ENCODE data around the gene SAMD3.

Gene SAMD3

GRCh38 chr6:130162421-130162820 is 60.3 kb downstream of the SAMD3 start:
- no peak overlapping the region for H2AFZ ChIP-seq (ENCODE audit: low read depth, low read length)
- ATAC-seq (ENCODE audit: insufficient read depth, low read depth) (no peak), DNase-seq (no peak)
- no peak overlapping the region for H3K9ac ChIP-seq (ENCODE audit: low read depth, low read length)
- no peaks in the 10 kb centered on the region for H3K36me3 ChIP-seq (ENCODE audit: insufficient read depth, low read length)
- H3K27me3 ChIP-seq (ENCODE audit: insufficient read depth, low read length, poor library complexity), result peaks cover 11% of the 10 kb centered on the region
- no peaks in the 10 kb centered on the region for H3K4me1 ChIP-seq (ENCODE audit: insufficient read depth, low read length)
- TF ChIP-seq CTCF (IDR thresholded peaks at IDR 0.05; ENCODE audit: borderline replicate concordance, extremely low read depth, low read length, poor library complexity, severe bottlenecking), result no peak
- no peak for TF ChIP-seq EZH2 (IDR thresholded peaks at IDR 0.05; ENCODE audit: borderline replicate concordance, low read depth, low read length, severe bottlenecking)
- H3K27ac ChIP-seq (ENCODE audit: low read length), result no peak overlapping the region
- no peaks in the 10 kb centered on the region for H4K20me1 ChIP-seq (ENCODE audit: insufficient read depth, low read length)
- no peaks in the 10 kb centered on the region for H3K79me2 ChIP-seq (ENCODE audit: insufficient read depth, low read length)
- no peak overlapping the region for H3K4me2 ChIP-seq (ENCODE audit: insufficient read depth, low read length)
- H3K4me3 ChIP-seq (ENCODE audit: low read depth in 1 of 2, low read length in 2 of 2), result no peak overlapping the region
- H3K9me3 ChIP-seq (ENCODE audit: insufficient read depth, low read length, severe bottlenecking), result no peaks in the 10 kb centered on the region

GRCh38 chr6:130161683-130162404 is 60.9 kb downstream of the SAMD3 start:
- Histone ChIP-seq H3K4me2 (ENCODE audit: insufficient read depth, low read length) (no peak overlapping the region), H3K79me2 (ENCODE audit: insufficient read depth, low read length) (no peaks in the 10 kb centered on the region)
- no peak for ATAC-seq (ENCODE audit: insufficient read depth, low read depth)

GRCh38 chr6:130159956-130160355 is 62.8 kb downstream of the SAMD3 start:
- Histone ChIP-seq H3K4me2 (ENCODE audit: insufficient read depth, low read length) (no peak overlapping the region), H3K27ac (ENCODE audit: low read length) (no peak overlapping the region), H2AFZ (ENCODE audit: low read depth, low read length) (no peak overlapping the region), H3K9ac (ENCODE audit: low read depth, low read length) (no peak overlapping the region), H4K20me1 (ENCODE audit: insufficient read depth, low read length) (no peaks in the 10 kb centered on the region), H3K27me3 (ENCODE audit: insufficient read depth, low read length, poor library complexity) (peaks cover 7% of the 10 kb centered on the region), H3K9me3 (ENCODE audit: insufficient read depth, low read length, severe bottlenecking) (no peaks in the 10 kb centered on the region), H3K4me3 (ENCODE audit: low read depth in 1 of 2, low read length in 2 of 2) (no peak overlapping the region), H3K79me2 (ENCODE audit: insufficient read depth, low read length) (no peaks in the 10 kb centered on the region), H3K36me3 (ENCODE audit: insufficient read depth, low read length) (no peaks in the 10 kb centered on the region), H3K4me1 (ENCODE audit: insufficient read depth, low read length) (no peaks in the 10 kb centered on the region)
- ATAC-seq (ENCODE audit: insufficient read depth, low read depth), result no peak
- no peak for DNase-seq
- TF ChIP-seq EZH2 (IDR thresholded peaks at IDR 0.05; ENCODE audit: borderline replicate concordance, low read depth, low read length, severe bottlenecking) (no peak), CTCF (IDR thresholded peaks at IDR 0.05; ENCODE audit: borderline replicate concordance, extremely low read depth, low read length, poor library complexity, severe bottlenecking) (no peak)

More at GRCh38 chr6:130161683-130162404, 60.9 kb downstream of the SAMD3 start:
- TF ChIP-seq EZH2 (IDR thresholded peaks at IDR 0.05; ENCODE audit: borderline replicate concordance, low read depth, low read length, severe bottlenecking) (no peak), CTCF (IDR thresholded peaks at IDR 0.05; ENCODE audit: borderline replicate concordance, extremely low read depth, low read length, poor library complexity, severe bottlenecking) (no peak)
- Histone ChIP-seq H3K27me3 (ENCODE audit: insufficient read depth, low read length, poor library complexity) (peaks cover 11% of the 10 kb centered on the region), H4K20me1 (ENCODE audit: insufficient read depth, low read length) (no peaks in the 10 kb centered on the region), H3K27ac (ENCODE audit: low read length) (no peak overlapping the region), H3K36me3 (ENCODE audit: insufficient read depth, low read length) (no peaks in the 10 kb centered on the region), H3K4me1 (ENCODE audit: insufficient read depth, low read length) (no peaks in the 10 kb centered on the region), H3K9me3 (ENCODE audit: insufficient read depth, low read length, severe bottlenecking) (no peaks in the 10 kb centered on the region), H2AFZ (ENCODE audit: low read depth, low read length) (no peak overlapping the region), H3K4me3 (ENCODE audit: low read depth in 1 of 2, low read length in 2 of 2) (no peak overlapping the region), H3K9ac (ENCODE audit: low read depth, low read length) (no peak overlapping the region)
- DNase-seq, result no peak

Measured in DND-41 (cell line).